Naive B cell (primary cell): ENCODE results near the gene RPS5. TPM values are rescaled to one million over a fixed set of nuclear protein-coding genes. Genes with fewer than 3 reads are reported as not detected.
"Not testable (repeated sequence)": the region's sequence is repeated elsewhere in the genome, so short reads cannot be mapped to it uniquely, and the experiment has no call there.

Experiments used
- ATAC-seq, 2 donors: fragments of 150-1000 bp; cut with Tn5 transposase; 2 replicates each; pipeline ENCODE4 v1.10.0; 2021; ENCODE audit warnings: low read depth in 2 of 2, mild to moderate bottlenecking in 2 of 2, moderate library complexity in 2 of 2
- DNase-seq: peaks from one replicate; pipeline ENCODE4 v3.0.0; 2022
- H3K27ac Mint-ChIP-seq, 6 donors: one replicate each; pipeline ENCODE4 v1.8.0; 2020 to 2022; ENCODE audit warnings: mild to moderate bottlenecking in 6 of 6, mixed read lengths in 6 of 6, moderate library complexity in 5 of 6, inconsistent platforms in 2 of 6
- H3K27me3 Mint-ChIP-seq, 3 donors: one replicate each; pipeline ENCODE4 v1.8.0; 2021 to 2022; ENCODE audit warnings: mixed read lengths in 3 of 3, mild to moderate bottlenecking in 1 of 3
- H3K36me3 Mint-ChIP-seq, 2 donors: one replicate each; pipeline ENCODE4 v1.8.0; 2020 to 2022; ENCODE audit warnings: mixed read lengths in 2 of 2, inconsistent platforms in 1 of 2, mild to moderate bottlenecking in 1 of 2
- H3K4me1 Mint-ChIP-seq, 3 donors: one replicate each; pipeline ENCODE4 v1.8.0; 2020 to 2022; ENCODE audit warnings: mixed read lengths in 3 of 3, inconsistent platforms in 1 of 3, mild to moderate bottlenecking in 1 of 3, moderate library complexity in 1 of 3
- H3K4me3 Mint-ChIP-seq, 8 donors: one replicate each; pipeline ENCODE4 v1.8.0; 2020 to 2022; ENCODE audit warnings: mild to moderate bottlenecking in 8 of 8, mixed read lengths in 8 of 8, moderate library complexity in 8 of 8, inconsistent platforms in 2 of 8
- H3K9me3 Mint-ChIP-seq, 7 donors: one replicate each; pipeline ENCODE4 v1.8.0; 2020 to 2022; ENCODE audit warnings: mixed read lengths in 7 of 7, mild to moderate bottlenecking in 5 of 7, inconsistent platforms in 2 of 7, moderate library complexity in 1 of 7
- polyA plus RNA-seq, 6 donors: library from polyadenylated mRNA; unstranded; fragments of 300-500 nt; fragmentation: Illumina TruSeq; gene quantifications; one replicate each; pipeline ENCODE4 v1.2.3, GENCODE V29; 2021; ENCODE audit warnings: low read depth in 6 of 6

The RPS5 gene
- polyA plus RNA-seq, result 1,000 to 10,000 TPM; 1,545 to 2,332 (median 1,783) TPM

DNA sequence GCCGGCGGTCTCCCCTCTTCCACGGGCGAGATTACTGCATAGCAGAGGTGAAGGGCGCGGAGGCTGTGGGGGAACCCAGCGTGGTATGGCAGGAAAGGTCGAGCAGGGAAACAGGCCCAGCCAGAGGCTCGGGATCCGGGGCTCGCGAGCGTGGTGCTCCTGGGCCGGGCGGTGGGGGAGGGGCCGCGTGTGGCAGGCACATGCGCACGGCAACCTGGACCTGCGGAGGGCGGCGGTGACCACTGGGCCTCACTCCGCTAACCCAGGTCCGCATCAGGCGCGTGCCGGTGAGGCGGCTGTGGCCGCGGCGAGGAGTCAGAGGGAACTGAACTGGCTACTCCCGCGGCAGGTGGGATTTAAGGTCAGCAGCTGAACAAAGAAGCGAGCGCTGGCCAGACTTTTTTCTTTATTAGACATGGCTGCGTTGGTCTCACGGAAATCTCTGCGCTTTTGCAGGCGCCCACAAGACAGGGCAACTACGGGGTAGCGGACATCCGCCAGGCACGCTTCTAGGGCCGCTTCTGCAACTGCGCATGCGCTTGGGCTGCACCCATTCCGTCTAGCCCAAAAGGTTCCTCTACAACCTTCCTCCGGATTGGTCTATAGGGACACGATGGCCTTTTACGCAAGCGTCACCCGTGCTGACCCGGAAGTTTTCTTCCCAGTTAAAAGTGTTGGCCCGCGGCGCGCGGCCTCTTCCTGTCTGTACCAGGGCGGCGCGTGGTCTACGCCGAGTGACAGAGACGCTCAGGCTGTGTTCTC lies at the start of gene RPS5:
Gene RPS5 (plus strand): TSS at position 694 of the 762 bp plus-strand sequence. CDS start 869 bp downstream, outside the sequence.
- Mint-ChIP-seq H3K27me3 (no peaks in the 10 kb centered on the region), H3K36me3 (peaks cover 0 to 6% of the 10 kb centered on the region in 2 donors), H3K27ac (peak within 1 kb of the TSS; percentile 98 to 99 (median 98)), H3K4me3 (peak within 1 kb of the TSS; percentile 88 to 98 (median 96)), H3K9me3 (no peaks in the 10 kb centered on the region), H3K4me1 (peaks cover 18 to 57% (median 41%) of the 10 kb centered on the region in 3 donors)
- DNase-seq (peak; percentile 94), ATAC-seq (peak; percentile 88 to 90)

GRCh38 chr19:58338336-58338735 lies 48.7 kb upstream of the RPS5 start:
- H3K36me3 Mint-ChIP-seq, result peaks cover 15 to 37% of the 10 kb centered on the region in 2 donors
- H3K4me3 Mint-ChIP-seq, result no peak overlapping the region
- H3K9me3 Mint-ChIP-seq, result no peaks in the 10 kb centered on the region
- DNase-seq (no peak), ATAC-seq (no peak)
- no peak overlapping the region for H3K27ac Mint-ChIP-seq
- peaks cover 3 to 10% (median 5%) of the 10 kb centered on the region in 3 donors for H3K4me1 Mint-ChIP-seq
- H3K27me3 Mint-ChIP-seq, result no peaks in the 10 kb centered on the region

GRCh38 chr19:58338825-58339558 lies 48.1 kb upstream of the RPS5 start:
- ATAC-seq, result no peak

GRCh38 chr19:58345558-58345957 lies 41.5 kb upstream of the RPS5 start:
- Mint-ChIP-seq H3K4me3 (peak overlapping the region; percentile 57 to 98 (median 94)), H3K36me3 (peaks cover 0 to 8% of the 10 kb centered on the region in 2 donors), H3K27me3 (no peaks in the 10 kb centered on the region), H3K4me1 (peaks cover 18 to 36% (median 21%) of the 10 kb centered on the region in 3 donors), H3K27ac (peak overlapping the region in 4 of 6 donors; percentile 23 to 74 (median 30)), H3K9me3 (no peaks in the 10 kb centered on the region)
- DNase-seq, result no peak
- no peak for ATAC-seq

More at GRCh38 chr19:58338825-58339558, 48.1 kb upstream of the RPS5 start:
- DNase-seq, result no peak
- Mint-ChIP-seq H3K4me3 (no peak overlapping the region), H3K27ac (no peak overlapping the region), H3K4me1 (peaks cover 3 to 10% (median 5%) of the 10 kb centered on the region in 3 donors), H3K9me3 (no peaks in the 10 kb centered on the region), H3K36me3 (peaks cover 15 to 37% of the 10 kb centered on the region in 2 donors), H3K27me3 (no peaks in the 10 kb centered on the region)

DNA sequence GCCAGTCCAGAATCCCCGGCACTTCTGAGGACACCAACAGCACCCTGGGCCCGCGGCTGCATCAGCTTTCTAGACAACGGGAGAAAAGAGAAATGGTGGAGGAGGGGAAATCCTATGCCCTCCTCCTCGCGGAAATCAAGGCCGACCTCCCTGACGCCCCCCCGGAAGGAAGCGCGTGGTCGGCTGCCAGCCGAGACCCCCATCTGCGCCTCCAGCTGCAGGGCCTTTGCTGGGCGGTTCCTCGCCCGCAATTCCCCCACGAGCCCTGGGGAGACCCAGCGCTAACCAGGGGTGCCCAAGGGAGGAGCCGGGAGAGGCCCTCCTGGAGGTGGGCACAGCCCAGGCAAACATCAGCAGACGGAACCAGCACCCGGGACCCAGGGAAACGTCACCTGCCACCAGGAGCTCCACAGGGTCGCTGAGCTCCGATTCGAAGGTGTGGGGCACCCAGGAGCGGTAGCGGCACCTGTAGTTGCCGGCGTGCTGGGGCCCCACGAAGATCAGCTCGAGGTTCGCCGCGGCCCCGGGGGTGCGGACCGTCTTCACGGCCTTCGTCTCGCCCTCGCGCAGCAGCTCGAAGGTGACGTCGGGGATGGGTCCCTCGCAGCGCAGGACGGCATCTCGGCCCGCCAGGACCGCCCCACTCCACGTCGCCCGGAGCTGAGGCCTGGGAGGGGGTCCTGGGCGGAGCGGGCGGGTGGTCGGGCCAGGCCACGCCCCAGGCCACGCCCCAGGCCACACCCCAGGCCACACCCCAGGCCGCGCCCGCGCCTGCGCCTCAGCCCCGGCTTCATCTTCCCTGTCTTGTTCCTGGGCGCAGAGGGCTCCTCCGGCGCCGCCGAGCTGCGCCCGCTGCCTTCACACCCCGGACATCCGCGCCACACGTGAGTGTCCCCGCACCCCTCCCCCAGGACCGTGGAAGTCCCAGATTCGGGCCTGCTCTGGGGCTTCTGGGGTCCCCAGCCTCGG lies 39.8 kb upstream of the RPS5 start:
- peak overlapping the region in 5 of 6 donors; percentile 74 to 95 (median 91) for H3K27ac Mint-ChIP-seq
- H3K4me3 Mint-ChIP-seq, result peak overlapping the region; percentile 91 to 98 (median 95)
- no peaks in the 10 kb centered on the region for H3K27me3 Mint-ChIP-seq
- H3K36me3 Mint-ChIP-seq, result peaks cover 0 to 8% of the 10 kb centered on the region in 2 donors
- no peaks in the 10 kb centered on the region for H3K9me3 Mint-ChIP-seq
- ATAC-seq (peak; percentile 89), DNase-seq (peak; percentile 74)
- H3K4me1 Mint-ChIP-seq, result peaks cover 16 to 45% (median 29%) of the 10 kb centered on the region in 3 donors

- not testable (repeated sequence) for DNase-seq
- peak; percentile 2 to 4 for ATAC-seq
Observed at GRCh38 chr19:58348080-58348479, 39.0 kb upstream of the RPS5 start.

GRCh38 chr19:58349590-58349989 lies 37.5 kb upstream of the RPS5 start:
- Mint-ChIP-seq H3K27me3 (no peaks in the 10 kb centered on the region), H3K4me3 (peak overlapping the region; percentile 58 to 95 (median 72)), H3K9me3 (no peaks in the 10 kb centered on the region), H3K36me3 (peaks cover 0 to 8% of the 10 kb centered on the region in 2 donors), H3K27ac (peak overlapping the region in 4 of 6 donors; percentile 36 to 96 (median 86)), H3K4me1 (peaks cover 20 to 47% (median 33%) of the 10 kb centered on the region in 3 donors)
- no peak for DNase-seq
- ATAC-seq, result no peak

More at GRCh38 chr19:58348080-58348479, 39.0 kb upstream of the RPS5 start:
- Mint-ChIP-seq H3K27ac (peak overlapping the region in 4 of 6 donors; percentile 74 to 95 (median 78)), H3K4me3 (peak overlapping the region; percentile 91 to 98 (median 95)), H3K4me1 (peaks cover 20 to 47% (median 33%) of the 10 kb centered on the region in 3 donors)
- not testable (repeated sequence) for H3K27me3 Mint-ChIP-seq, H3K36me3 Mint-ChIP-seq, H3K9me3 Mint-ChIP-seq

DNA sequence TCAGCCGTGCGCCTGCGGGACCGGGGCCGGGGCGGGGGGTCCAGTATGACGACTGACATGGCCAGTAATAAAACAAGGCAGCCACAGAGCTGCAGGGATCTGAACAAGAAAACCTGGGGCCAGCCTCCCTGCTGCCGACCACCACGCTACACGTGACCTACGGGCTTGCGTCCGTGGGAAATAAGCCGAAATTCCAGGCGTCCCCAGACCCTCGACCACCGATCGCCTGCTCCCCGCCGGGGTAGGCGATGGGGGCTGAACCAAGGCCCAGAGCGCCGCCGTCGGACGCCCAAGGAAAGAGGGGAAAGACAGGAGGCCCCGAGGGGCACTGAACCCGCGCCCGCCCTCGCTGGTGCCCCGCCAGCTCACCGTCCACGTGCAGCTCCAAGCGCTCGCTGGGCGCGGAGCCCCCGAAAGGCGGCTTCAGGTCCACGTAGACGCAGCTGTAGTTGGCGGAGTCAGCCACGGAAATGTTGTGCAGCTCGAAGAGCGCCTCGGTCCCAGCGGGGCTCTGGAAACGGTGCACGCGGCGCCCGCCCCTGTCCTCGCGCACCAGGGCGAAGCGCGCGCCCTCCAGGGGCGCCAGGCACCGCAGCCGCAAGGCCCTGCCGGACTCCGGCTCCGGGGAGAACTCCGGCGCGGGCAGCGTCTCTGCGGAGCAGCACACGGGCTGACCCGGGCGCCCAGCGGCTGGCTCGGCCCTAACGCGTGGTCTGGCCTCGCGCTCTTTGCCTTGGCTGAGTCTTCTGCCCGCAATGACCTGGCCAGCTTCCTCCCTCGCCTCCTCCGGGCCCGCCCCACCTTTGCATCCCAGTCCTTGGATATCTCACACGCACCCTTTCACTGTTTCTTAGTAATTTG lies 36.8 kb upstream of the RPS5 start:
- H3K4me1 Mint-ChIP-seq, result peaks cover 20 to 45% (median 33%) of the 10 kb centered on the region in 3 donors
- ATAC-seq (no peak), DNase-seq (no peak)
- peaks cover 0 to 8% of the 10 kb centered on the region in 2 donors for H3K36me3 Mint-ChIP-seq
- H3K27me3 Mint-ChIP-seq, result no peaks in the 10 kb centered on the region
- peak overlapping the region in 7 of 8 donors; percentile 15 to 95 (median 72) for H3K4me3 Mint-ChIP-seq
- H3K9me3 Mint-ChIP-seq, result no peaks in the 10 kb centered on the region
- peak overlapping the region in 4 of 6 donors; percentile 36 to 96 (median 72) for H3K27ac Mint-ChIP-seq

- Mint-ChIP-seq H3K4me1 (peaks cover 15 to 37% (median 28%) of the 10 kb centered on the region in 3 donors), H3K27ac (peak overlapping the region in 2 of 6 donors; percentile 56 to 87), H3K9me3 (no peaks in the 10 kb centered on the region), H3K27me3 (no peaks in the 10 kb centered on the region), H3K36me3 (peaks cover 0 to 8% of the 10 kb centered on the region in 2 donors), H3K4me3 (peak overlapping the region in 7 of 8 donors; percentile 27 to 77 (median 51))
- no peak for DNase-seq
- no peak for ATAC-seq
Observed at GRCh38 chr19:58350871-58351557, 36.1 kb upstream of the RPS5 start.

DNA sequence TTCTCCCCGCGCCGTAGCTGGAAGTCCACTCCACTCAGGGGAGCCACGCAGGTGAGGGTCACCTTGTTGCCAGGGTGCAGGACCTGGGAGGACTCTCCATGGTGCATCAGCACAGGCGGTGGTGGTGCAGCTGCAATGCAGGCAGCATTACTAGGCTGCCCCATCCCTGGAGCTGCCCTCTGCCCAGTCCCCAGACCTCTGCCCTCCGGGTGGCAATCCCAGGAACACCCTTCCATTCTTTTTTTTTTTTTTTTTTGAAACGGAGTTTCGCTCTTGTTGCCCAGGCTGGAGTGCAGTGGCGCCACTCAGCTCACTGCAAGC lies 35.6 kb upstream of the RPS5 start:
- Mint-ChIP-seq H3K27me3 (no peaks in the 10 kb centered on the region), H3K36me3 (peaks cover 0 to 8% of the 10 kb centered on the region in 2 donors), H3K9me3 (no peaks in the 10 kb centered on the region), H3K27ac (peak overlapping the region in 1 of 6 donors; percentile 87), H3K4me3 (peak overlapping the region in 2 of 8 donors; percentile 27 to 70), H3K4me1 (peaks cover 15 to 32% (median 32%) of the 10 kb centered on the region in 3 donors)
- no peak for ATAC-seq
- DNase-seq, result no peak

- peak overlapping the region in 2 of 8 donors; percentile 62 to 71 for H3K4me3 Mint-ChIP-seq
- no peaks in the 10 kb centered on the region for H3K27me3 Mint-ChIP-seq
- H3K27ac Mint-ChIP-seq, result peak overlapping the region in 1 of 6 donors; percentile 44
- peaks cover 0 to 8% of the 10 kb centered on the region in 2 donors for H3K36me3 Mint-ChIP-seq
- ATAC-seq (no peak), DNase-seq (no peak)
- H3K4me1 Mint-ChIP-seq, result peaks cover 12 to 36% (median 28%) of the 10 kb centered on the region in 3 donors
- H3K9me3 Mint-ChIP-seq, result no peaks in the 10 kb centered on the region
Observed at GRCh38 chr19:58351990-58352755, 34.9 kb upstream of the RPS5 start.
